Adipose tissue (tissue), 3 donors: ENCODE data around the gene VAMP5. TPM values are rescaled to one million over a fixed set of nuclear protein-coding genes. Genes with fewer than 3 reads are reported as not detected.
"Not testable (repeated sequence)": the region's sequence is repeated elsewhere in the genome, so short reads cannot be mapped to it uniquely, and the experiment has no call there.

Experiments
- H3K27ac ChIP-seq: one replicate; pipeline ENCODE4 v1.5.1; 2013; ENCODE audit warnings: low read depth, low read length
- WGBS, 3 donors: extraction: QIAGEN DNeasy Blood & Tissue Kit; methylation state at CpG; one replicate each; pipeline ENCODE4 v1.1.7; 2013; 5-methylcytosine and 5-hydroxymethylcytosine counted together
- polyA plus RNA-seq, 3 donors: library from polyadenylated mRNA; stranded (reverse); fragments of 200-250 nt; gene quantifications; one replicate each; pipeline ENCODE4 v1.2.3, GENCODE V29; 2013
- donor health status: healthy with polysubstance abuse.
- donor health status: Bipolar disorder and iron deficiency.
- donor health status: healthy.

The VAMP5 gene
- 100 to 1,000 TPM in 2 of 3 donors, 10 to 100 TPM in 1; 38.7 to 292 (median 145) TPM for polyA plus RNA-seq

- 3 to 13% (median 4%) methylated on average over 40 to 52 of the region's 52 CpGs for WGBS, 3 donors
- H3K27ac ChIP-seq: peak within 1 kb of the TSS; percentile 79
Measured at GRCh38 chr2:85584354-85584856, at the start of gene VAMP5. VAMP5 (plus strand) TSS chr2:85584431; CDS start chr2:85584491, 60 bp downstream.

DNA sequence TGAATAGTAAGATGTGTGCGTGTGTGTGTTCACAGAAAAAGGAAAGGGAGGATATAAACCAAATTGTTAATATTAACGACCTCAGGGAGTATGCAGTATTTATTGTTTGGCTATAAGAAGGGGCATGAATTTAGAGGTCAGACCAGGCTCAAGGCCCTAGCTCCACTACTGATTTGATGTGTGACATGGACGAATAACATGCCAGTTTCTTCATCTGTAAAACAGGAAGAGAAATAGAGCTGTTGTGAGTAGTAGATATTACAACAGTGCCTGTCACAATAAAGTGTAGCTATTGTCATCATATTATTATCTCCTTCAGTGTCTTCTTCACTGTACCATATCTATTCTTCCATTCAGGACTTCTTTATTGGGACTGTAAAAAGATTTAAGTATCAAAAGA, 49.4 kb upstream of the VAMP5 start:
- WGBS, 3 donors: 59 to 77% (median 65%) methylated on average over 3 of the region's 3 CpGs
- no peak overlapping the region for H3K27ac ChIP-seq

- H3K27ac ChIP-seq: no peak overlapping the region
- WGBS, 3 donors: 79 to 86% (median 83%) methylated on average over 3 of the region's 3 CpGs
Measured at GRCh38 chr2:85536479-85536878, 47.8 kb upstream of the VAMP5 start.

GRCh38 chr2:85537600-85538506, 46.4 kb upstream of the VAMP5 start:
- WGBS, 3 donors: 1% methylated on average over 35 of the region's 35 CpGs
- peak overlapping the region; percentile 97 for H3K27ac ChIP-seq

DNA sequence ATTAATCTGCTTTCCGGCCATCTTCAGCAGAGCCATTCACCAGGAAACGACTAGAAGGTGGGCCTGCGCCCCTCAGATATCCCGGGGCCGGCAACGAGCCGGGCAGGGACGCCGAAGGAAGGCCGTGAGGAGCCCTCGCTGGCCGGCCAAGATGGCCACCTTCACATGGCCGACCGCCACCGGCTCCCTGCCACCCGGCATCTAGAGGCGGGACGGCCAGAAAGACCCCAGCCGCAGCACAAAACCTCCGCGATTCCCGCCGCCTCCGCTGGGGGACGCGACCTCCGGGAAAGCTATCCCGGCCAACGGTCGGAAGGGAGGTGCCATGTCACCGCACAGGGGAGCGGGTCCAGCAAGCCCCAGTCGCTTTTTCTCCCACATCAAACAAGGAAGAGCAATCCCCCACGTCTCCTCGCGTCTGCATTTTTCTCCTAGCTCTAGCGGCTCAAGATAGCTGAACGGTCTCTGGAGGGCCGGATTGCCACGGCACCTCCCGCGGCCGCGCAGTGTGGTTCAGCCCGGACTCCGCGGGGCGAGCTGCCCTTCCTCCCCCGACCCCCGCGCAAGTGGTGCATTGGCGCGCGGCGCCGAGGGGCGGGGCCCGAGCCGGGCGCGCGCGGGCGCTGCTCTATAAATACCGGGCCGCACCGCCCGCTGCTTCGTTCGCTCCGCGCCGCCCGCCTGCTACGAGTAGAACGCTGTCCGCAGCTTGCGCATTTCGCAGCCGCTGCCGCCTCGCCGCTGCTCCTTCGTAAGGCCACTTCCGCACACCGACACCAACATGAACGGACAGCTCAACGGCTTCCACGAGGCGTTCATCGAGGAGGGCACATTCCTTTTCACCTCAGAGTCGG, 45.5 kb upstream of the VAMP5 start, which contains the start of gene MAT2A:
MAT2A (plus strand) TSS at position 662 of the 854 bp plus-strand sequence; CDS start at position 782, 120 bp downstream.
- H3K27ac ChIP-seq: peak within 1 kb of the TSS; percentile 97
- 0 to 1% (median 0%) methylated on average over 88 to 92 of the region's 92 CpGs for WGBS, 3 donors

DNA sequence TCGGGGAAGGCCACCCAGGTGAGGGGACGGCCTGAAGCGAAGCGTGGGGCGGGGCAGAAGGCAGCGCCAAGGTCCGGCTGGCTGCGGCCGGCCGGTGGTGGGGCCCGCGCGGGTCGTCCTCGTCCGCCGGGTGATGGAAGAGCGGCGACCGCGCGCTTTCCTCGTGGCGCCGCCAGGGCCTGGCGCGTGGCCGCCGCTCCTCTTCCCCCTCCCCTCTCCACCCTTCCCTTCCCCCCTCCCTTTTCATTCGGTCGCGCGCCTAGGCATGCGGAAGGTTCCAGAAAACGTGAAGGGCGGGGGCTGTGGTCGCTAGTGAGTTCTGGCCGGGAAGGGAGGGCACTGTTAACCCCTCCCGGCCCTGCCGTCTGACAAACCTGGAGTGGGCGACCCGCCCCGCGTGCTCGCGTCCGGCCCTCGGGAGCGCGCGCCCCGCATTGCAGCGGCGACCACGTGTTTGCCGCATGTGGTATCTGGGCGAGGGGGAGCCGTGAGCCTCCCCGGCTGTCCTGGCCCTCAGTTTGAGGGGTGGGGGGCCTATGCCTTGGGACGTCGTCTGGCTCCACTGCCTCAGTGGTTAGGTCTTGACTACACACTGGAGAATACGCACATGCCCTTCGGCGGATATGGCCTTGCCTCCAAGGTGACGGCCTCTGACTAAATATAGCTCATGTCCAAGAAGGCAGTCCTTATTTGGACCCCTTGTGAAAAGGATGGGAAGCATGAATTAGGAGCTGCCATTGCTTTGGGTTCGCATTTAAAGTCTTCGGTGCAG, 44.7 kb upstream of the VAMP5 start:
- H3K27ac ChIP-seq: peak overlapping the region; percentile 83
- WGBS, 3 donors: 0% methylated on average over 55 to 67 of the region's 67 CpGs

DNA sequence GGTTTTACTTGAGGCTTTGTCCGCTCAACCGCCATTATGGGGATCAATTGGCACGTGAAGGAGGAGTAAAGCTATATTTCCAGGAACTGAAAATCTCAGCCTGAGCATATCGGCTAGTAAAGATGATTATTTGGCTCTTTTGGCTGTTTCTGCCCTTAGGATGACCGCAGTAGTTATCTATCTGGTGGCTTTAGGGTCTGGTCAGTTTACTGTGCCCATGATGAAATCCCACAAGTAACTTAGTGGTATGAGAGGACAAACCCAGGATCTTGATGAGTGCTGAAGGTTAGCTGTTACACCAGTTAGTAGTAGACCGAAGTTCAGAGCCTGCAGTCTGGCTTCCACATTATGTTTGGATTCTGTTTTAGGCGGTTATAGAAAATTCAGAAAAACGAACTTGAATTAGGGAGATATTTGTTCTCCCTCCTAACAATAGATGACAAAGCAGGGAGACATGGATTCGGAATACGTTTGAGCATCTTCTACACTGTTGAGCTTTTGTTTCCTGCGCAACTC, 44.0 kb upstream of the VAMP5 start:
- 4 to 8% (median 5%) methylated on average over 11 of the region's 11 CpGs for WGBS, 3 donors

DNA sequence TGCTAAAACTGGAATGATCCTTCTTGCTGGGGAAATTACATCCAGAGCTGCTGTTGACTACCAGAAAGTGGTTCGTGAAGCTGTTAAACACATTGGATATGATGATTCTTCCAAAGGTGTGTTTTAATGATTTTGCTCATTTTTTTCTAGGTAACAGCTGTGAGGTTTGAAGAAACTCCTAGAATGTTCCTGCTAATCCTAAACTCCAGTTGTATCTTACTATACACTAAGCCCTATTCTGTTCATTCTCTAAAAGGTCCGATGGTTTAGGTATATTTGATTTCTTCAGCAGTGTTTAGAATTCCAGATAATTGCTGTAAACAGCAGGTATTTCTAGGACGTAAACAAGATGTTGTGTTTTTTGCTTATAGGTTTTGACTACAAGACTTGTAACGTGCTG, 43.0 kb upstream of the VAMP5 start:
- WGBS, 3 donors: 26 to 37% (median 36%) methylated on average over 4 of the region's 4 CpGs
- H3K27ac ChIP-seq: no peak overlapping the region

More for the DNA sequence above, 44.0 kb upstream of the VAMP5 start:
- H3K27ac ChIP-seq: peak overlapping the region; percentile 83

- WGBS, 3 donors: 32 to 60% (median 57%) methylated on average over 5 of the region's 5 CpGs
- no peak overlapping the region for H3K27ac ChIP-seq
Measured at GRCh38 chr2:85541753-85542457, 42.3 kb upstream of the VAMP5 start.

- 63 to 85% (median 76%) methylated on average over 4 of the region's 4 CpGs for WGBS, 3 donors
Measured at GRCh38 chr2:85542777-85543176, 41.5 kb upstream of the VAMP5 start.

DNA sequence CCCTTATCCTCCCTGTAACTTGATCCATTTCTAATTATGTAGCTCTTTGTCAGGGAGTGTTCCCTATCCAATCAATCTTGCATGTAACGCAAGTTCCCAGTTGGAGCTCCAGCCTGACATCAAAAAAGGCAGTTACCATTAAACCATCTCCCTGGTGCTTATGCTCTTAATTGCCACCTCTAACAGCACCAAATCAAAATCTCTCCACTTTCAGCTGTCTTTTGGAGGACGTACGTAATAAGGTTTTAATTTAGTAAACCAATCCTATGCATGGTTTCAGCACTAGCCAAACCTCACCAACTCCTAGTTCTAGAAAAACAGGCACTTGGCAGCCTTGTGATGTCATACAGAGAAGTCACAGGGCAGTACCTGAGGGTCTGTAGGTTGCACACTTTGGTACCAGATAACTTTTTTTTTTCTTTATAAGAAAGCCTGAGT, 40.0 kb upstream of the VAMP5 start:
- not testable (repeated sequence) for H3K27ac ChIP-seq
- WGBS, 3 donors: 73 to 82% (median 76%) methylated on average over 3 of the region's 3 CpGs

More at GRCh38 chr2:85542777-85543176, 41.5 kb upstream of the VAMP5 start:
- no peak overlapping the region for H3K27ac ChIP-seq

DNA sequence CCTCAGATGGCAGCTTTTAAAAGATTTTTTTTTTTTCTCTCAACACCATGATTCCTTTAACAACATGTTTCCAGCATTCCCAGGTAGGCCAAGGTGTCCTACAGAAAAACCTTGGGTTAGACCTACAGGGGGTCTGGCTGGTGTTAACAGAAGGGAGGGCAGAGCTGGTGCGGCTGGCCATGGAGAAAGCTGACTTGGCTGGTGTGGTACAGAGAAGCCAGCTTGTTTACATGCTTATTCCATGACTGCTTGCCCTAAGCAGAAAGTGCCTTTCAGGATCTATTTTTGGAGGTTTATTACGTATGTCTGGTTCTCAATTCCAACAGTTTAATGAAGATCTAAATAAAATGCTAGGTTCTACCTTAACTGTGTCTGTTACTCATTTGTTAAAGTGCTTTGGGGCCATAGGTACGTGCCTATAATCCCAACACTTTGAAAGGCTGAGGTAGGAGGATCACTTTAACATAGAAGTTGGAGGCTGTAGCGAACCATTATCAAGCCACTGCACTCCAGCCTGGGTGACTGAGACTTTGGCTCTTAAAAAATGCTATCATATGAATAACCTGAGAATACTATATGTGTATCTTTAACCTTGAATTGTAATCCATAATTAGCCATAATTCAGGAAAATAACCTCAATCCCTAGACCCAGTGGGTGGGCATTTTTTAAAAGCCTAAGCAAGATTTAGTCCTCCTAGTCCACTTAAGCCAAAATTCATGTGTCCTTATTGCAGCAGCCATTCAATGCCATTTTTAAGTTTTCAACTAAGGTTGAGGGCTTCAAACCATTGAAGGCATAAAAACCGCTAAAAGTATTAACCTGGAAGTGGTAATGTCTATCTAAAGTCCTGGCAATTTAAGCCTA, 39.1 kb upstream of the VAMP5 start:
- WGBS, 3 donors: 75 to 87% (median 79%) methylated on average over 5 of the region's 5 CpGs
- not testable (repeated sequence) for H3K27ac ChIP-seq

DNA sequence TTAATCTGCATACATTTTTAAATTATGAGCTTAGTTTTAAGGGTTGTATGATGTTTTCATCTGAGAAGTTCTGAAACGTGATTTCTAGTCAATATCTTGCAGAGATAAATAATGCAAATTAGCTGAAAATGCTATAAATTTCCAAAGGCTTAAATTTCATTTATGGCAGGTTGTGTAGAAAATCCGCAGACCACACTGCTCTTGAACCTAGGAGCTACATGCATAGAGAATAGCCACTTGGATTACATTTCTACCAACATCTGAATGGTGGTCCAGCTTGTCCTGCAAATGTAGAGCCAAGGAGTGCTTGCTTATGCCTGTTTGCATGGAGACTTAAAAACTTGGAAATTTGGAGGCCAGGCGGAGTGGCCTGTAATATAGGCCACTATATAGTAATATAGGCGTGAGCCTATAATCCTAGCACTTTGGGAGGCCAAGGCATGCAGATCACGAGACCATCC, 38.4 kb upstream of the VAMP5 start:
- 80 to 90% (median 87%) methylated on average over 5 of the region's 5 CpGs for WGBS, 3 donors
- no peak overlapping the region for H3K27ac ChIP-seq

GRCh38 chr2:85547089-85547858, 37.0 kb upstream of the VAMP5 start:
- 48 to 88% (median 85%) methylated on average over 1 of the region's 1 CpG for WGBS, 3 donors
- no peak overlapping the region for H3K27ac ChIP-seq

GRCh38 chr2:85547859-85548607, 36.2 kb upstream of the VAMP5 start:
- 50 to 79% (median 76%) methylated on average over 6 of the region's 6 CpGs for WGBS, 3 donors
- H3K27ac ChIP-seq: peak overlapping the region; percentile 63
